DND-41 (cell line): Measurements from ENCODE around the gene MOCOS.
A peak's percentile ranks its signal among the peaks of the same experiment; 100 is the strongest.

ENCODE experiments used
- ATAC-seq: fragments of 200-7000 bp; cut with Tn5 transposase; 3 replicates; pipeline ENCODE4 v1.9.1; 2021; ENCODE audit warnings: low read depth; ENCODE audit not compliant: insufficient read depth
- DNase-seq: peaks from one replicate; pipeline ENCODE4 v3.0.0-alpha.2; 2020
- H2AFZ ChIP-seq: 2 replicates; pipeline ENCODE4 v1.6.0; 2012; ENCODE audit warnings: low read depth, low read length
- H3K27ac ChIP-seq: 2 replicates; pipeline ENCODE4 v1.5.1; 2012; ENCODE audit warnings: low read length, inconsistent platforms
- H3K27me3 ChIP-seq: fragments of 200-600 bp; sonication (generic); 2 replicates; pipeline ENCODE4 v1.6.0; 2012; ENCODE audit warnings: low read length, mild to moderate bottlenecking, inconsistent platforms; ENCODE audit not compliant: insufficient read depth, poor library complexity
- H3K36me3 ChIP-seq: 2 replicates; pipeline ENCODE4 v1.5.1; 2012; ENCODE audit warnings: low read length, inconsistent platforms; ENCODE audit not compliant: insufficient read depth
- H3K4me1 ChIP-seq: 2 replicates; pipeline ENCODE4 v1.5.1; 2012; ENCODE audit warnings: mild to moderate bottlenecking, low read length; ENCODE audit not compliant: insufficient read depth
- H3K4me2 ChIP-seq: 2 replicates; pipeline ENCODE4 v1.6.0; 2012; ENCODE audit warnings: mild to moderate bottlenecking, moderate library complexity, low read length, inconsistent platforms; ENCODE audit not compliant: insufficient read depth
- H3K4me3 ChIP-seq, 2 experiments: fragments of 200-600 bp in 1 of 2; shearing (Covaris generic) in 1 of 2; 2 replicates each; pipeline ENCODE4 v1.5.1; 2012 to 2016; ENCODE audit warnings: inconsistent platforms in 2 of 2, low read length in 2 of 2, mild to moderate bottlenecking in 2 of 2, low read depth in 1 of 2, moderate library complexity in 1 of 2
- H3K79me2 ChIP-seq: 2 replicates; pipeline ENCODE4 v1.6.0; 2012; ENCODE audit warnings: low read length, inconsistent platforms; ENCODE audit not compliant: insufficient read depth
- H3K9ac ChIP-seq: 2 replicates; pipeline ENCODE4 v1.6.0; 2012; ENCODE audit warnings: low read depth, mild to moderate bottlenecking, inconsistent platforms, low read length, moderate library complexity
- H3K9me3 ChIP-seq: 2 replicates; pipeline ENCODE4 v1.5.1; 2012; ENCODE audit warnings: low read length, moderate library complexity, mild to moderate bottlenecking, inconsistent platforms; ENCODE audit not compliant: insufficient read depth, severe bottlenecking
- H4K20me1 ChIP-seq: 2 replicates; pipeline ENCODE4 v1.6.0; 2012; ENCODE audit warnings: low read length; ENCODE audit not compliant: insufficient read depth
- EZH2 ChIP-seq: IDR thresholded peaks from 3 replicates; pipeline ENCODE4 v1.6.1; 2012; ENCODE audit warnings: borderline replicate concordance, low read depth, mild to moderate bottlenecking, moderate library complexity, low read length, inconsistent platforms; ENCODE audit not compliant: severe bottlenecking
- TF ChIP-seq, protein P1 (sequence below): IDR thresholded peaks from 2 replicates; pipeline ENCODE4 v1.5.1; 2012; ENCODE audit warnings: borderline replicate concordance, low read length, moderate library complexity, mild to moderate bottlenecking; ENCODE audit not compliant: poor library complexity, severe bottlenecking; ENCODE audit errors: extremely low read depth

Gene MOCOS

DNA sequence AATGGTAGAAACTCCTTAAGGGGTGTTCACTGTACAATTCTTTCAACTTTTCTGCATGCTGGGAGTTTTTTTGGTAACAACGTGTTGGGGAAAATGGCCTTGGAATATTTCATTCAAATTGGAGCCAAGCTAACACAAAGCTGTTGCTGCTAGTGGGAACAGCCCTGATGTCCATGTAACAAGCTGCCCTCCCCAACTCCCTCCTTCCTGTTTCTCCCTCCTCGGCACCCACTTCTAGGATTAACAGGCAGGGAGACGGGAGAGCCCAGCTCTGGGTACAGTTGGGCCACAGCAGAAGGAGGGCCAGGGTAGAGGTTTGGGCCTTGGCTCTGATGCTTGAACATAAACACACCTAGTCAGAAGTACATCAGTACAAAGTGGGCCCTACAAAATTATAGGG is 9.4 kb upstream of the MOCOS start:
- Histone ChIP-seq H3K27me3 (no peaks in the 10 kb centered on the region), H3K4me1 (no peaks in the 10 kb centered on the region), H4K20me1 (no peaks in the 10 kb centered on the region), H3K4me2 (no peak overlapping the region), H3K9ac (no peak overlapping the region), H2AFZ (no peak overlapping the region), H3K27ac (no peak overlapping the region), H3K36me3 (peaks cover 48% of the 10 kb centered on the region), H3K79me2 (no peaks in the 10 kb centered on the region), H3K4me3 (no peak overlapping the region), H3K9me3 (no peaks in the 10 kb centered on the region)
- DNase-seq (no peak), ATAC-seq (no peak)
- no peak for TF ChIP-seq EZH2
- TF ChIP-seq, protein P1, sequence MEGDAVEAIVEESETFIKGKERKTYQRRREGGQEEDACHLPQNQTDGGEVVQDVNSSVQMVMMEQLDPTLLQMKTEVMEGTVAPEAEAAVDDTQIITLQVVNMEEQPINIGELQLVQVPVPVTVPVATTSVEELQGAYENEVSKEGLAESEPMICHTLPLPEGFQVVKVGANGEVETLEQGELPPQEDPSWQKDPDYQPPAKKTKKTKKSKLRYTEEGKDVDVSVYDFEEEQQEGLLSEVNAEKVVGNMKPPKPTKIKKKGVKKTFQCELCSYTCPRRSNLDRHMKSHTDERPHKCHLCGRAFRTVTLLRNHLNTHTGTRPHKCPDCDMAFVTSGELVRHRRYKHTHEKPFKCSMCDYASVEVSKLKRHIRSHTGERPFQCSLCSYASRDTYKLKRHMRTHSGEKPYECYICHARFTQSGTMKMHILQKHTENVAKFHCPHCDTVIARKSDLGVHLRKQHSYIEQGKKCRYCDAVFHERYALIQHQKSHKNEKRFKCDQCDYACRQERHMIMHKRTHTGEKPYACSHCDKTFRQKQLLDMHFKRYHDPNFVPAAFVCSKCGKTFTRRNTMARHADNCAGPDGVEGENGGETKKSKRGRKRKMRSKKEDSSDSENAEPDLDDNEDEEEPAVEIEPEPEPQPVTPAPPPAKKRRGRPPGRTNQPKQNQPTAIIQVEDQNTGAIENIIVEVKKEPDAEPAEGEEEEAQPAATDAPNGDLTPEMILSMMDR: no peak

DNA sequence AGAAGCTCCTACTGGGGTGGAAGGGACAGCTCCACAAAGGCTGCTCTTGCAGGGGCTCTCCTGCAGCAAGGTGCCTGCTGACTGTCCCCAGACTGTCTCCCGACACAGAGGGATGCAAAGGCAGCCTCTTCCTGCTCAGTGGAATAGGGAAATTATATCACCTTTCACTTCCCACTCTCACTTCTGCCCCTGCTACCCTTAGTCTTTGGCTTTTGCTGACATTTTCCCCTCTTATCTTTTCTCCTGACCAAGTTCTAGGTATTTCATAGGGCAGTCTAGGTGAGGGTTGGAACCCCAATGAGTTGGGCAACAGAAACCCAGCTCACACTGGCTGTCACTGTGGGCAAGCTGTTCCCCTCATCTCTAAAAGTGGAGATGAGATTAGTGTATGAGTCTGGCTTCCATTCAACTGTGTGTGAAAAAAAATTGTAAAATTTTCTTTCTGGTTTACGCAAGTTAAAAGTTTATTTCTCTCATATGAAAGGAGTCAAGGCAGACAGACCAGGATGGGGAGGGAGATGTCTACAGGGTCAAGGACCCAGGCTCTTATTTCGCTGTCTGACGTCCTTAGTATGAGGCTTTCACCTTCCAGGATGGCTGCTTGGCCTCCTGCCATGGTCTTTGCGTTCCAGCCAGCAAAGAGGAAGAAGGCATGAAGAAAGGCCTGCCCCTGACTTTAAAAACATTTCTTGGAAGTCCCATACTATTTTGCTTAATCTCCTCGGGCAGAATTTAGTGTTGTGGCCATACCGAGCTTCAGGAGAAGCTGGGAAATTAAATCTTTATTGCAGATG is 7.5 kb upstream of the MOCOS start:
- TF ChIP-seq, protein P1: no peak
- TF ChIP-seq EZH2: no peak
- H3K9ac ChIP-seq: no peak overlapping the region
- H4K20me1 ChIP-seq: no peaks in the 10 kb centered on the region
- no peaks in the 10 kb centered on the region for H3K27me3 ChIP-seq
- no peak overlapping the region for H3K4me2 ChIP-seq
- no peaks in the 10 kb centered on the region for H3K9me3 ChIP-seq
- H3K36me3 ChIP-seq: peaks cover 32% of the 10 kb centered on the region
- H3K27ac ChIP-seq: no peak overlapping the region
- no peak for DNase-seq
- H3K79me2 ChIP-seq: no peaks in the 10 kb centered on the region
- no peak overlapping the region for H2AFZ ChIP-seq
- no peaks in the 10 kb centered on the region for H3K4me1 ChIP-seq
- ATAC-seq: peak; percentile 27; the same call in 2 of the 3 replicates
- H3K4me3 ChIP-seq: no peak overlapping the region

DNA sequence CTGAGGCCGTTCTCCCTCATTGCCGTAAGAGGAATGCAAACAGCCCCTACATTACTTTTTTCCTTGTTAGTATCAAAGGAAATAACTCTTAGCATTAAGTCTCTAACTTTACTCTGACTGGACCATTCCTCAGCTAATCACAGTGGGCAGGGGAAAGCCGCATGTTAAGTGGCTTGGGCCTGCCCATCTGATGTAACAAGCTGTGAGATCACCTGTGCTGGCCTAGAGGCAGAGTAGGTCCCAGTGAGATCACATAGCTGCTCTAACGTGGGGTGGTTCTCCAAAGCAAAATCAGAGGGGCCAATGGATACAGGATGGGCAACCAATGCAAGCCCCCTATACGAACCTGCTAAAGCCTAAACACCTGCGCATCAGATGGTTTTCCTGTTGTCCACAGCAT is 5.9 kb upstream of the MOCOS start:
- no peaks in the 10 kb centered on the region for H3K9me3 ChIP-seq
- no peaks in the 10 kb centered on the region for H4K20me1 ChIP-seq
- H3K27ac ChIP-seq: no peak overlapping the region
- no peak overlapping the region for H3K4me2 ChIP-seq
- peaks cover 16% of the 10 kb centered on the region for H3K36me3 ChIP-seq
- TF ChIP-seq, protein P1: no peak
- TF ChIP-seq EZH2: no peak
- no peaks in the 10 kb centered on the region for H3K4me1 ChIP-seq
- H3K4me3 ChIP-seq: no peak overlapping the region
- DNase-seq (no peak), ATAC-seq (no peak)
- H3K79me2 ChIP-seq: no peaks in the 10 kb centered on the region
- no peak overlapping the region for H2AFZ ChIP-seq
- no peak overlapping the region for H3K9ac ChIP-seq
- H3K27me3 ChIP-seq: no peaks in the 10 kb centered on the region
